ENCODE results near the gene PRMT7. TPM values are rescaled to one million over a fixed set of nuclear protein-coding genes. Genes with fewer than 3 reads are reported as not detected.
"Not testable (repeated sequence)": the region's sequence is repeated elsewhere in the genome, so short reads cannot be mapped to it uniquely, and the experiment has no call there.

Gene PRMT7
- total RNA-seq, 1 donor from 2014 or later = 59.6 TPM

GRCh38 chr16:68283801-68284598 is 26.8 kb upstream of the PRMT7 start:
- DNase-seq (ENCODE audit: low read depth) = peak; percentile 44

GRCh38 chr16:68284847-68285246 is 26.0 kb upstream of the PRMT7 start:
- no peak for DNase-seq (ENCODE audit: low read depth)

- no peak for DNase-seq (ENCODE audit: low read depth)
These were observed 25.1 kb upstream of the PRMT7 start for GRCh38 chr16:68285683-68286082.

DNA sequence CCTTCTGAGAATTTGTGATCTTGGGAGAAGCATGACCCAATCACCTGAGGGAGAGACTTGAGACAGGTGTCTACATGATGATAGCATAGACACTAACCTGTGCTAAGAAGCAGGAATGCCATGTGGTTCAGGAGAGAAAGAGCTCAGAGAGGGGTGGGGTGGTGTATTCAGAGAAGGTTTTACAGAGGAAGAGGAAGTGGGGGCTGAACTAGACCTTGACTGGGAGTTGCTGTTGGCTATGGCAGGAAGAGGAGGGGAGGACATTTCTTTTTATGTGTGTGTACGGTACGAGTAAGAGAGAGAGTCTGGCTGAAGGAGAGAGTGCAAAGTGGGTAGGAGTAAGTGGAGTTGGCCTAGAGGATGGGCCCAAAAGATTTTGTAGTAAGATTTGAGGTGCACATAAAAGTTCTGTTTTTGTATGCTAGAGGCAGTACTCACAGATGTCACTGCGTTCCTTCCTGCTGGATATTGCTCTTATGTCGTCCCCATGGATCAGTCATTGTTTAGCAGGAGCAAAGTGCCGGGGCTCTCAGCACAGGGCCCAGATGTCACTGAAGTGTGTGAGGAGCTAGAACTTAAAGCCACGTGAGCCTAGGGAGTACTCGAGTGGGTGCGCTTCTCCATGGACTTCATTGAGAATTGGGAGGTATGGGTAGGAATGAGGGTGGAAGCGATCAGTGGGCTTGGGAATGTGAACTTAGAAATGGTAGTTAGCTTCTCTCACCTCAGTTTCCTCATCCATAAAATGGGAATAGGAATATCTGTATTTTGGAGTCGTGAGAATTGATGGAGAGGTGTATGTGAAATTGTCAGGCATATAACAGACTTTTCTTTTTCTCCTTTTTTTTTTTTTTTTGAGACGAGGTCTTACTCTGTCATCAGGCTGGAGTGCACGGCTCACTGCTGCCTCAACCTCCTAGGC is 24.4 kb upstream of the PRMT7 start:
- DNase-seq (ENCODE audit: low read depth) = no peak

DNA sequence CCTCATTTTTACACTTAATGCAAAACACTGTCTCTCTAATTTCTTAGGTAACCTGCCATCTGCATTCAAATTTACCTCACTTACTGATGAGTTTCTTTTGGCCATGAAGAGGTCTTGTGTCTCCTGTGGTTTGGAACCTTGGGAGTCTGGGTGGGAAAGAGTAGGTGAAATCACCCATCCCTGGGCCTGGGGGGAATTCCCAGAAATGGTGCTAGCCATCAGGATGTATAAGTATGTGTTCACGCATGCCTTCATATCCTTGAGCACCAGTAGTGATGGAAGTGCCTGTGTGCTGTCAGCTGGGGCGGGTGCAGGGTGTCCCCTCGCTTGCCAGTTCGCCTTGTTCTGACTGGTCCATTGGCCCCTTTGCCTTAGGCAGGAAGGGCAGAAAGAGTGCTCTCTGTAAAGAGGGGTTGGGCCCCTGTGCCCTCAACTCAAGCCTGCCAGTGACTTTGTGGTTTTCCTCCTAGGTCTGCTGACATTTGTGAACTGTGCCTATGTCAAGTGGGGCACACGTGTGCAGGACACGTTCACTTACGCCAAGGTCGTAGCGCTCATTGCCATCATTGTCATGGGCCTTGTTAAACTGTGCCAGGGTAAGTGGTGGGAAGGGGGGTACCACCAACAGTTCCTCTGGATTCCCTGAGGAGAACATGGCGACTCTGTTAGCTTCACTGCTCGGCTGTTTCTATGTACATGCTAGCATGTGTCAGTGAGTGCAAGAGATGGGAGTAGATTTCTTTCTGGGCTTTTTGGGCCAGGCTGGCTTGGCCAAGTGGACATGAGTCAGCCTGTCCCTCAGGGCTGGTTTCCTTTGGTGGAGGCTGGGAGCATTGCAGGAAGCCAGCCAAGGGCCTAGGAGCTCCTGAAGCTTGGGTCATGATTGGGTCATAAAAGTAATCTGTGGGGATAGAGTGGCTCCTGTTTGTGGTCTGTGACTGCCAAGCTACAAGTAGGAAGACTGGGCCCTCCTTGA is 23.3 kb upstream of the PRMT7 start:
- peak; percentile 93 for DNase-seq (ENCODE audit: low read depth)

DNA sequence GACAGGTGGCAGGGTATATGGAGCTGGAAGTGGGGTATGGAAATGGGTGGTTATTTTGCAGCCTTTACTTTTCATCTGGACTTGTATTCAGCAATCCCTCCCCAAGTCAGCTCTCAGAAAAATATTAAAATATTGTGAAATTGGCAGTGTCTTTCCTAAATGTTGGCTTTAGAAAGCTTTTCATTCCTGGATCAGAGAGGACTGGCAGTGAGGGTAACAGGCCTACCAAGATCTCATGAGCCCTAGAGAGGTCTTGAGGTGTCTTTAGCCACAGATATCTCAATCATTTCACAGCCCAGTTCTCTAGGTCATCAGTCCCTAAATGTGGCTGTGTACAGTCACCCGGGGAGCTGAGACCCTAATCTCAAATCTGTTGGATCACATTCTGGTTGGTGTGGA is 22.6 kb upstream of the PRMT7 start:
- peak; percentile 47 for DNase-seq (ENCODE audit: low read depth)

GRCh38 chr16:68288796-68289195 is 22.0 kb upstream of the PRMT7 start:
- not testable (repeated sequence) for DNase-seq (ENCODE audit: low read depth)

GRCh38 chr16:68289202-68289601 is 21.6 kb upstream of the PRMT7 start:
- no peak for DNase-seq (ENCODE audit: low read depth)

GRCh38 chr16:68289621-68290329 is 21.0 kb upstream of the PRMT7 start:
- no peak for DNase-seq (ENCODE audit: low read depth)

- no peak for DNase-seq (ENCODE audit: low read depth)
These were observed 20.4 kb upstream of the PRMT7 start for GRCh38 chr16:68290450-68290849.

DNA sequence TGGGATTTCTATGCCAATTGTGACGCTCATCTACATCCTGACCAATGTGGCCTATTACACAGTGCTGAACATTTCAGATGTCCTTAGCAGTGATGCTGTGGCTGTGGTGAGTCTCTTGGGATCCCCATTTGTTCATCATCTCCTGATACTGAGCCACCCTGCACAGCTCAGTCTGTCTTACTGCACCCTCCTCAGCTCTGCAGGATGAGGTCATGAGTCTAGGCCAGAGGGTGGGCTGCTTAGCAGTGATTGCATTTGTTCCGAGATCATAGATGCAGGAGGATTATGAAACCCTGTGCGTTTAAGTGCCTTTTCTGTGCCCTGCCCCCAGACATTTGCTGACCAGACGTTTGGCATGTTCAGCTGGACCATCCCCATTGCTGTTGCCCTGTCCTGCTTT is 19.6 kb upstream of the PRMT7 start:
- no peak for DNase-seq (ENCODE audit: low read depth)

DNA sequence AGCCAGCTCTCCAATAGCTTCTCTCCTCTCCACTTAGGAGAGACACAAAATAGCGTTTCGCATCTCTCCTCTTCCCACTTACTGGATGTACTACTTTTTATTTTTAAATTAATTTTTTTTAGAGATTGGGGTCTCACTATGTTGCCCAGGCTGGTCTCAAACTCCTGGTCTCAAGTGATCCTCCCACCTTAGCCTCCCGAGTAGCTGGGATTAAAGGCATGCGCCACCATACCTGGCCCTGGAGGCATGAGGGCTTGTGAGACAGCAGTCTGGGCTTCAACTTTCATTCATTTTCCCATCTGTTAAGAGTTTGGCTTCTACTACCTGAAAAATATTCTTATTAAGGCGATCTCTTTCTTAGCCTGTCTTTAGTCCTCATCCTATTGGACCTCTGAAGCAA is 18.4 kb upstream of the PRMT7 start:
- DNase-seq (ENCODE audit: low read depth) = no peak

DNA sequence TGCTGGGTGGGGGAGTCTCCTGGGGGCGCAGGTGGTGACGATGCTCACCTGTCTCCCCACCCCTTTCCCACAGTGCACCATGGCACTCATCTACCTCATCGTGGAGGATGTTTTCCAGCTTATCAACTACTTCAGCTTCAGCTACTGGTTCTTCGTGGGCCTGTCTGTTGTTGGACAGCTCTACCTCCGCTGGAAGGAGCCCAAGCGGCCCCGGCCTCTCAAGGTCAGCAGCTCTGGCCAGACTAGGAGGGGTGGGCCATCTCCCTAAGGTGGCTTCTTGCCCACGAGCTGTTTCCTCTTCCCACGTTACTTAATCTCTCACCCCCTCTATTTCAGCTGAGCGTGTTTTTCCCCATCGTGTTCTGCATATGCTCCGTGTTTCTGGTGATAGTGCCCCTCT is 14.5 kb upstream of the PRMT7 start:
- DNase-seq (ENCODE audit: low read depth) = no peak

DNA sequence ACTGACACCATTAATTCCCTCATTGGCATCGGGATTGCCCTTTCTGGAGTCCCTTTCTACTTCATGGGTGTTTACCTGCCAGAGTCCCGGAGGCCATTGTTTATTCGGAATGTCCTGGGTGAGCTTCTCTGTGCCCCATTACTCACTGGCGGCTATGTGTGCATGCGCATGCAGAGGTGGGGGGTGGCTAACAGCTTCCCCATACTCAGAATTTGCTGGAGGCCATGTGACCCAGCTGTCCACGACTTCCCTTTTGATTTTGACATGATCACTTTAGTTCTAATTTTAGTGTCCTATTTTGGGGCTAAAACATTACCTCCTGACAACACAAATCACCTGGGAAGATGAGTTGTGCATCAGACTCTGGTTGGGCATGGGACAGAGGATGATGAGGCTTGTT is 14.1 kb upstream of the PRMT7 start:
- DNase-seq (ENCODE audit: low read depth) = no peak

DNA sequence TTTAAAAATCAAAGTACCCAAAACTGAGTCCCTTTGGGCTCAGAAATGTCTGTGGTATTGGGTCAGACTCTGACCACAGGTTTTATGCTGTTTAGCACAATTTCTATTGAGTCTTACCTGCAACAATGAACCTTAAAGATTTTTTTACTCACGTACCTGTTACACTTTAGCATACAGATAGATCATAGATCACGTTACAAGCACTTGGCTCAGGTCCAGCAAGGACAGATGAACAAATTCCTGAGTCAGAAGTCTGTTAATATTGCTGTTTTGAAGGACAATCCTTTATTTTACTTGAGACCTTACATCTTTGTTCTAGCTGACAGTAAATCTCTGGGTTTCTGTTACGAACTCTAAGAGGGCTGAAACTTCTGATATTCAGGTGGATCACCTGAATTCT is 12.9 kb upstream of the PRMT7 start:
- DNase-seq (ENCODE audit: low read depth) = no peak

GRCh38 chr16:68298312-68298711 is 12.5 kb upstream of the PRMT7 start:
- DNase-seq (ENCODE audit: low read depth) = no peak

DNA sequence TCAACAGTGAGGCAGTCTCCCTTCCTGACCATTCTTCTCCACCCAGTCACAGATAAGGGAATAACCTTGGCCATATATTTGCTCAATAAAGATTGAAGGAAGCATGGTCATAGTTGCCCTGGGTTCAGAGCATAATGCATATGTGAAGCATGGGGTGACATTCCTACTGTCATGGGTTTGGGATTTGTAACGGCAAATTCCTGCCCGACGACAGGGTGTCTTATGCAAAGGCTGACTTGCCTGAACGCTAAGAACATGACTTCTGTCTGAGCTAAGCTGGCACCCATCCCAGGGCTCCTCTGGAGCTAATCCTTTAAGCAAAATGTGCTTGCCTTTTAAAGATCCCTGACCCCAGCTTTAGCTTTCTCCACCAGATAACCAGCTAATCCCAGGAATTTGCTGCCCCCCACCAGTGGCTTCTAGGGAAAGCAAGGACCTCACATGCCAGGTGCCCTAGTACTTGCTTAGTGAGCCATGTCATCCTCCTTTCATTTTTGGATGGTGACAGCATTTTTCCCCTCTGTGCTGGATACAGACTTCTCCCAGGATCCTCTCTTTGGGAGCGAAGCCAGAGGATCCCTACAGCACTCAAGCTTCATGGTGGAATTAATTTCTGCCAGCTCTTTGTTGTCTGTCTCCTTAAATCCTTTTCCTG is 11.8 kb upstream of the PRMT7 start:
- DNase-seq (ENCODE audit: low read depth) = peak; percentile 78

GRCh38 chr16:68299571-68300453 is 11.0 kb upstream of the PRMT7 start:
- DNase-seq (ENCODE audit: low read depth) = no peak

All from myocyte (in vitro differentiated cells).